Raji (cell line): Measurements from ENCODE around the gene OSBPL6.

Source experiments
- POLR2A ChIP-seq: IDR thresholded peaks from 2 replicates; pipeline ENCODE4 v1.6.1; 2011; ENCODE audit warnings: low read depth, low read length, control low read depth; ENCODE audit not compliant: insufficient read depth

OSBPL6 gene

GRCh38 chr2:178194600-178195389 is 483 bp downstream of the OSBPL6 start:
- no peak for TF ChIP-seq POLR2A

GRCh38 chr2:178195390-178196166 is 1.3 kb downstream of the OSBPL6 start:
- TF ChIP-seq POLR2A: no peak

GRCh38 chr2:178197791-178198190 is 3.5 kb downstream of the OSBPL6 start:
- no peak for TF ChIP-seq POLR2A

- TF ChIP-seq POLR2A: no peak
Measured at GRCh38 chr2:178199334-178199733, 5.0 kb downstream of the OSBPL6 start.

- TF ChIP-seq POLR2A: no peak
Measured at GRCh38 chr2:178200331-178200730, 6.0 kb downstream of the OSBPL6 start.

- TF ChIP-seq POLR2A: no peak
Measured at GRCh38 chr2:178202927-178203326, 8.6 kb downstream of the OSBPL6 start.

- no peak for TF ChIP-seq POLR2A
Measured at GRCh38 chr2:178204977-178205376, 10.7 kb downstream of the OSBPL6 start.

GRCh38 chr2:178205853-178206521 is 11.7 kb downstream of the OSBPL6 start:
- TF ChIP-seq POLR2A: no peak

GRCh38 chr2:178208336-178208735 is 14.0 kb downstream of the OSBPL6 start:
- TF ChIP-seq POLR2A: no peak

GRCh38 chr2:178208817-178209216 is 14.5 kb downstream of the OSBPL6 start:
- no peak for TF ChIP-seq POLR2A

- no peak for TF ChIP-seq POLR2A
Measured at GRCh38 chr2:178211460-178211859, 17.1 kb downstream of the OSBPL6 start.

GRCh38 chr2:178211943-178212342 is 17.6 kb downstream of the OSBPL6 start:
- TF ChIP-seq POLR2A: no peak

- TF ChIP-seq POLR2A: no peak
Measured at GRCh38 chr2:178213991-178214390, 19.7 kb downstream of the OSBPL6 start.

GRCh38 chr2:178219247-178219646 is 24.9 kb downstream of the OSBPL6 start:
- no peak for TF ChIP-seq POLR2A

- TF ChIP-seq POLR2A: no peak
Measured at GRCh38 chr2:178220814-178221213, 26.5 kb downstream of the OSBPL6 start.

GRCh38 chr2:178221556-178221955 is 27.2 kb downstream of the OSBPL6 start:
- TF ChIP-seq POLR2A: no peak
